Right cardiac atrium (tissue), 5 donors: Measurements from ENCODE around the gene ACOXL. TPM values are rescaled to one million over a fixed set of nuclear protein-coding genes. Genes with fewer than 3 reads are reported as not detected.

Experiments used
- ATAC-seq, 2 donors: fragments of 200-7000 bp; cut with Tn5 transposase; one replicate each; pipeline versions ENCODE4 v1.8.0 to v1.9.1; 2020; ENCODE audit warnings: moderate library complexity in 2 of 2, mild to moderate bottlenecking in 1 of 2
- DNase-seq, 3 donors: peaks; one replicate each; pipeline ENCODE4 v3.0.0-alpha.2; 2020
- H3K27ac ChIP-seq: one replicate; pipeline ENCODE4 v1.5.1; 2013; ENCODE audit warnings: mild to moderate bottlenecking, low read length, control low read depth, moderate library complexity
- H3K27me3 ChIP-seq: one replicate; pipeline ENCODE4 v1.6.1; 2013; ENCODE audit not compliant: control insufficient read depth, insufficient read depth
- H3K4me1 ChIP-seq: one replicate; pipeline ENCODE4 v1.6.1; 2013; ENCODE audit warnings: low read length; ENCODE audit not compliant: control insufficient read depth, insufficient read depth
- H3K4me3 ChIP-seq: one replicate; pipeline ENCODE4 v1.5.1; 2013; ENCODE audit warnings: low read length, control low read depth
- H3K9me3 ChIP-seq: one replicate; pipeline ENCODE4 v1.6.1; 2013; ENCODE audit warnings: low read length; ENCODE audit not compliant: control insufficient read depth
- WGBS: extraction: QIAGEN DNeasy Blood & Tissue Kit; methylation state at CpG from one replicate; pipeline ENCODE4 v1.1.7; 2013; 5-methylcytosine and 5-hydroxymethylcytosine counted together
- intact Hi-C, 4 donors: fragments of 100-400 bp; cut with DNase I; formaldehyde crosslinking; loops; one replicate each; pipeline versions ENCODE4 v1.11.0 to v1.14.0; 2022 to 2023
- polyA plus RNA-seq: library from polyadenylated mRNA; stranded (reverse); fragments of 200-250 nt; gene quantifications from one replicate; pipeline ENCODE4 v1.2.3, GENCODE V29; 2013
- total RNA-seq, 4 donors: library from RNA; stranded (reverse); fragmentation: NEBNext Ultra II Directional; extraction: Animal tissue kit (Norgen Biotek cat#: 25700); gene quantifications; one replicate each; pipeline ENCODE4 v1.2.1, GENCODE V29; 2021
- donor health status: healthy with polysubstance abuse.
- donor health status: DM: no; HTN: yes; CAD: no.
- donor health status: DM: no; HTN: no; CAD: no.
- donor health status: DM: no; HTN: yes; CAD: no; lungs with severe emphysema.
- donor health status: DM: yes; HTN: yes; CAD: no.

The ACOXL gene
- total and polyA plus RNA-seq, 5 donors, result 0.02 TPM; not detected in 4

GRCh38 chr2:111154758-111155157 is 422.4 kb downstream of the ACOXL start:
- intact Hi-C loops, result no loop called here
- WGBS, result 97% methylated on average over 6 of the region's 6 CpGs
- Histone ChIP-seq H3K4me1 (peaks cover 11% of the 10 kb centered on the region), H3K4me3 (no peak overlapping the region), H3K9me3 (no peaks in the 10 kb centered on the region), H3K27ac (no peak overlapping the region), H3K27me3 (no peaks in the 10 kb centered on the region)
- no peak for DNase-seq
- ATAC-seq, result no peak

- WGBS, result 81% methylated on average over 1 of the region's 1 CpG
- peaks cover 11% of the 10 kb centered on the region for H3K4me1 ChIP-seq
- no peak overlapping the region for H3K27ac ChIP-seq
- H3K27me3 ChIP-seq, result no peaks in the 10 kb centered on the region
- H3K4me3 ChIP-seq, result no peak overlapping the region
- DNase-seq (no peak), ATAC-seq (no peak)
- no peaks in the 10 kb centered on the region for H3K9me3 ChIP-seq
- intact Hi-C loops, result no loop called here
These were observed 423.2 kb downstream of the ACOXL start for GRCh38 chr2:111155610-111156009.

- WGBS, result 88% methylated on average over 8 of the region's 8 CpGs
- ATAC-seq, result no peak
- intact Hi-C loops, result no loop called here
These were observed 424.2 kb downstream of the ACOXL start for GRCh38 chr2:111156529-111156928.

GRCh38 chr2:111157071-111157661 is 424.8 kb downstream of the ACOXL start:
- Histone ChIP-seq H3K4me1 (peaks cover 14% of the 10 kb centered on the region), H3K27ac (no peak overlapping the region), H3K4me3 (no peak overlapping the region), H3K9me3 (no peaks in the 10 kb centered on the region), H3K27me3 (no peaks in the 10 kb centered on the region)
- 80% methylated on average over 5 of the region's 5 CpGs for WGBS
- no peak for ATAC-seq
- no peak for DNase-seq
- intact Hi-C loops, result no loop called here

More at GRCh38 chr2:111156529-111156928, 424.2 kb downstream of the ACOXL start:
- H3K27ac ChIP-seq, result no peak overlapping the region
- H3K4me1 ChIP-seq, result peaks cover 13% of the 10 kb centered on the region
- no peak for DNase-seq
- H3K9me3 ChIP-seq, result no peaks in the 10 kb centered on the region
- H3K4me3 ChIP-seq, result no peak overlapping the region
- no peaks in the 10 kb centered on the region for H3K27me3 ChIP-seq

GRCh38 chr2:111157798-111158197 is 425.4 kb downstream of the ACOXL start:
- ATAC-seq, result no peak
- no peak overlapping the region for H3K27ac ChIP-seq
- H3K27me3 ChIP-seq, result no peaks in the 10 kb centered on the region
- H3K4me1 ChIP-seq, result peaks cover 17% of the 10 kb centered on the region
- DNase-seq, result no peak
- intact Hi-C loops, result no loop called here
- H3K9me3 ChIP-seq, result no peaks in the 10 kb centered on the region
- H3K4me3 ChIP-seq, result no peak overlapping the region
- WGBS, result 87% methylated on average over 2 of the region's 2 CpGs

- intact Hi-C loops, result no loop called here
- 68% methylated on average over 5 of the region's 5 CpGs for WGBS
- H3K27ac ChIP-seq, result no peak overlapping the region
These were observed 427.3 kb downstream of the ACOXL start for GRCh38 chr2:111159641-111160040.

GRCh38 chr2:111160758-111161157 is 428.4 kb downstream of the ACOXL start:
- Histone ChIP-seq H3K27me3 (no peaks in the 10 kb centered on the region), H3K27ac (no peak overlapping the region), H3K4me1 (peaks cover 15% of the 10 kb centered on the region), H3K4me3 (no peak overlapping the region), H3K9me3 (no peaks in the 10 kb centered on the region)
- intact Hi-C loops, result no loop called here
- 90% methylated on average over 3 of the region's 3 CpGs for WGBS
- ATAC-seq (no peak), DNase-seq (no peak)

More at GRCh38 chr2:111159641-111160040, 427.3 kb downstream of the ACOXL start:
- no peaks in the 10 kb centered on the region for H3K27me3 ChIP-seq
- peaks cover 19% of the 10 kb centered on the region for H3K4me1 ChIP-seq
- no peak overlapping the region for H3K4me3 ChIP-seq
- DNase-seq (no peak), ATAC-seq (no peak)
- no peaks in the 10 kb centered on the region for H3K9me3 ChIP-seq

- H3K27me3 ChIP-seq, result no peaks in the 10 kb centered on the region
- peak overlapping the region; percentile 21 for H3K27ac ChIP-seq
- DNase-seq (peak; percentile 56 to 82 (median 80)), ATAC-seq (peak; percentile 83 to 87)
- peaks cover 15% of the 10 kb centered on the region for H3K4me1 ChIP-seq
- H3K9me3 ChIP-seq, result no peaks in the 10 kb centered on the region
- intact Hi-C loops, result no loop called here
- 61% methylated on average over 12 of the region's 12 CpGs for WGBS
- no peak overlapping the region for H3K4me3 ChIP-seq
These were observed 429.6 kb downstream of the ACOXL start for GRCh38 chr2:111161971-111162370.

GRCh38 chr2:111162718-111163331 is 430.5 kb downstream of the ACOXL start:
- peaks cover 15% of the 10 kb centered on the region for H3K4me1 ChIP-seq
- intact Hi-C loops, result no loop called here

GRCh38 chr2:111164078-111164477 is 431.7 kb downstream of the ACOXL start:
- intact Hi-C loops, result no loop called here
- WGBS, result 89% methylated on average over 12 of the region's 12 CpGs
- DNase-seq (no peak), ATAC-seq (no peak)
- H3K27ac ChIP-seq, result no peak overlapping the region
- H3K4me3 ChIP-seq, result no peak overlapping the region
- no peaks in the 10 kb centered on the region for H3K9me3 ChIP-seq
- H3K4me1 ChIP-seq, result peaks cover 13% of the 10 kb centered on the region
- no peaks in the 10 kb centered on the region for H3K27me3 ChIP-seq

More at GRCh38 chr2:111162718-111163331, 430.5 kb downstream of the ACOXL start:
- WGBS, result 49% methylated on average over 12 of the region's 12 CpGs
- Histone ChIP-seq H3K27ac (no peak overlapping the region), H3K4me3 (no peak overlapping the region), H3K27me3 (no peaks in the 10 kb centered on the region), H3K9me3 (no peaks in the 10 kb centered on the region)
- DNase-seq, result no peak
- ATAC-seq, result peak in 1 of 2 donors; percentile 8

GRCh38 chr2:111165084-111165483 is 432.7 kb downstream of the ACOXL start:
- Histone ChIP-seq H3K4me3 (no peak overlapping the region), H3K9me3 (no peaks in the 10 kb centered on the region), H3K27me3 (no peaks in the 10 kb centered on the region), H3K4me1 (peaks cover 8% of the 10 kb centered on the region), H3K27ac (no peak overlapping the region)
- intact Hi-C loops, result no loop called here
- ATAC-seq, result peak in 1 of 2 donors; percentile 14
- WGBS, result 63% methylated on average over 7 of the region's 7 CpGs
- peak; percentile 51 to 69 (median 66) for DNase-seq
